Measurements from ENCODE around the gene PAK1IP1.
"Not testable (repeated sequence)": the region's sequence is repeated elsewhere in the genome, so short reads cannot be mapped to it uniquely, and the experiment has no call there.

GRCh38 chr6:10720960-10721849 lies 26.4 kb downstream of the PAK1IP1 start:
- not testable (repeated sequence) for TF ChIP-seq POLR2A (IDR thresholded peaks at IDR 0.05; ENCODE audit: extremely low read depth, insufficient read length)
- TF ChIP-seq, protein P1, sequence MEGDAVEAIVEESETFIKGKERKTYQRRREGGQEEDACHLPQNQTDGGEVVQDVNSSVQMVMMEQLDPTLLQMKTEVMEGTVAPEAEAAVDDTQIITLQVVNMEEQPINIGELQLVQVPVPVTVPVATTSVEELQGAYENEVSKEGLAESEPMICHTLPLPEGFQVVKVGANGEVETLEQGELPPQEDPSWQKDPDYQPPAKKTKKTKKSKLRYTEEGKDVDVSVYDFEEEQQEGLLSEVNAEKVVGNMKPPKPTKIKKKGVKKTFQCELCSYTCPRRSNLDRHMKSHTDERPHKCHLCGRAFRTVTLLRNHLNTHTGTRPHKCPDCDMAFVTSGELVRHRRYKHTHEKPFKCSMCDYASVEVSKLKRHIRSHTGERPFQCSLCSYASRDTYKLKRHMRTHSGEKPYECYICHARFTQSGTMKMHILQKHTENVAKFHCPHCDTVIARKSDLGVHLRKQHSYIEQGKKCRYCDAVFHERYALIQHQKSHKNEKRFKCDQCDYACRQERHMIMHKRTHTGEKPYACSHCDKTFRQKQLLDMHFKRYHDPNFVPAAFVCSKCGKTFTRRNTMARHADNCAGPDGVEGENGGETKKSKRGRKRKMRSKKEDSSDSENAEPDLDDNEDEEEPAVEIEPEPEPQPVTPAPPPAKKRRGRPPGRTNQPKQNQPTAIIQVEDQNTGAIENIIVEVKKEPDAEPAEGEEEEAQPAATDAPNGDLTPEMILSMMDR (IDR thresholded peaks at IDR 0.05; ENCODE audit: low read depth, low read length), result not testable (repeated sequence)

Measured in NB4 (cell line).